Measurements from ENCODE around the gene NFATC3. TPM values are rescaled to one million over a fixed set of nuclear protein-coding genes. Genes with fewer than 3 reads are reported as not detected.

Gene NFATC3
- 17.5 TPM for polyA plus RNA-seq (2012; ENCODE audit: insufficient read depth, insufficient read length, low read depth)

- Histone ChIP-seq H3K27me3 (no peaks in the 10 kb centered on the region), H3K36me3 (0 out of 2 replicates have a peak, but pooled peaks cover 2% of the 10 kb centered on the region), H3K9me3 (no peaks in the 10 kb centered on the region), H3K4me1 (peaks cover 13% of the 10 kb centered on the region), H3K4me3 (ENCODE audit: low read depth, low read length) (peak within 1 kb of the TSS; percentile 91)
- DNase-seq = peak; percentile 100
- TF ChIP-seq CTCF (IDR thresholded peaks at IDR 0.05; ENCODE audit: low read depth, low read length) = no peak
Observed at GRCh38 chr16:68085259-68086071, at the start of gene NFATC3. Gene NFATC3, plus strand, starts transcription at chr16:68085370. Its CDS starts 312 bp downstream, at chr16:68085682.

GRCh38 chr16:68037841-68038597 lies 47.2 kb upstream of the NFATC3 start:
- DNase-seq = no peak
- Histone ChIP-seq H3K4me1 (no peaks in the 10 kb centered on the region), H3K4me3 (ENCODE audit: low read depth, low read length) (no peak overlapping the region), H3K27me3 (no peaks in the 10 kb centered on the region), H3K9me3 (no peaks in the 10 kb centered on the region), H3K36me3 (peaks cover 10% of the 10 kb centered on the region)
- no peak for TF ChIP-seq CTCF (IDR thresholded peaks at IDR 0.05; ENCODE audit: low read depth, low read length)

GRCh38 chr16:68040506-68041288 lies 44.5 kb upstream of the NFATC3 start:
- peak; percentile 91 for TF ChIP-seq CTCF (IDR thresholded peaks at IDR 0.05; ENCODE audit: low read depth, low read length)
- peak; percentile 83 for DNase-seq
- Histone ChIP-seq H3K4me3 (ENCODE audit: low read depth, low read length) (no peak overlapping the region), H3K36me3 (peaks cover 10% of the 10 kb centered on the region), H3K4me1 (no peaks in the 10 kb centered on the region), H3K9me3 (no peaks in the 10 kb centered on the region), H3K27me3 (no peaks in the 10 kb centered on the region)

GRCh38 chr16:68041783-68042182 lies 43.4 kb upstream of the NFATC3 start:
- no peak for DNase-seq
- peaks cover 10% of the 10 kb centered on the region for H3K36me3 ChIP-seq
- H3K4me3 ChIP-seq (ENCODE audit: low read depth, low read length) = no peak overlapping the region
- H3K9me3 ChIP-seq = no peaks in the 10 kb centered on the region
- no peak for TF ChIP-seq CTCF (IDR thresholded peaks at IDR 0.05; ENCODE audit: low read depth, low read length)
- no peaks in the 10 kb centered on the region for H3K4me1 ChIP-seq
- H3K27me3 ChIP-seq = no peaks in the 10 kb centered on the region

GRCh38 chr16:68046106-68046505 lies 39.1 kb upstream of the NFATC3 start:
- no peak overlapping the region for H3K4me3 ChIP-seq (ENCODE audit: low read depth, low read length)
- no peaks in the 10 kb centered on the region for H3K27me3 ChIP-seq
- no peaks in the 10 kb centered on the region for H3K4me1 ChIP-seq
- peaks cover 14% of the 10 kb centered on the region for H3K36me3 ChIP-seq
- TF ChIP-seq CTCF (IDR thresholded peaks at IDR 0.05; ENCODE audit: low read depth, low read length) = no peak
- H3K9me3 ChIP-seq = no peaks in the 10 kb centered on the region
- no peak for DNase-seq
